Measurements from ENCODE around the gene TIMP4.

GRCh38 chr3:12177126-12177525, 18.4 kb upstream of the TIMP4 start:
- TF ChIP-seq ZNF274 (IDR thresholded peaks at IDR 0.05; ENCODE audit: low read depth, low read length) (no peak), YY1 (IDR thresholded peaks at IDR 0.05; ENCODE audit: insufficient read depth, insufficient read length) (no peak), SUZ12 (IDR thresholded peaks at IDR 0.05; ENCODE audit: extremely low read depth, insufficient read depth, insufficient read length) (no peak)
